ENCODE data around the gene SPG21.

SPG21 gene

DNA sequence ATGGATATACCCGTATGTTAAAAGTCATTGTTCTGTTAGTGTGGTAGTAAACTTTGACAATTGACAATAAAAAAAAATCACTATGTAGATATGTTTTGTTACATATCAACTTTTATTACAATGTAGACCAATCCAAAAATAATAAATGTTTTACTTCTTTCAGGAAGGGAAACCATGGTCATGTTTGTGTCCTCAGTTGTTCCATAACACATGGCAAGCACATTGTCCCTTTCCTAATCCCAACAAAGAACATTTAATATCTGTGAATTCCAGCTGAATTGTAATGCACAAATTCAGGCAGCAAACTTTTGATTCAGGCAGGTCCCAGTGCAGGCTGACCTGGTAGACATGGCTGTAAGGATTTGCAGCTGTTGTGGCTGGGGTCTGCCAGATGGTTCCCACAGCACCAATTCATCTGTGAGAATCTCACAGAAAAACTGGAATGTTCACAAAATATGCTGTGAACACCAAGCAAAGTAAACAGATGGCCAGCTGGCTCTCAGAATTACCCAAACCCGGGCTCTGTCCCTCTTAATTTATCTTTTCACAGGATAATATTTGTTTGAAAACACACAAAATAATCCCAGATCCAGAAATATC, 1.9 kb upstream of the SPG21 start:
- TF ChIP-seq ZNF701 (tag by site-specific recombination; IDR thresholded peaks at IDR 0.05) (no peak), ZBTB1 (tag by site-specific recombination; IDR thresholded peaks at IDR 0.05) (no peak), ZIC2 (tag by site-specific recombination; IDR thresholded peaks at IDR 0.05) (no peak), ZNF692 (tag by site-specific recombination; IDR thresholded peaks at IDR 0.05) (no peak), ZNF501 (tag by site-specific recombination; IDR thresholded peaks at IDR 0.05) (no peak), ZNF837 (tag by site-specific recombination; IDR thresholded peaks at IDR 0.05) (no peak), ZNF768 (tag by site-specific recombination; IDR thresholded peaks at IDR 0.05) (no peak), SCRT1 (tag by site-specific recombination; IDR thresholded peaks at IDR 0.05; ENCODE audit: borderline replicate concordance) (no peak), ZNF670 (tag by site-specific recombination; IDR thresholded peaks at IDR 0.05; ENCODE audit: low read depth) (no peak), ZNF560 (tag by site-specific recombination; IDR thresholded peaks at IDR 0.05; ENCODE audit: borderline replicate concordance) (no peak), ZNF426 (tag by site-specific recombination; IDR thresholded peaks at IDR 0.05) (no peak), ZNF404 (tag by site-specific recombination; IDR thresholded peaks at IDR 0.05) (no peak), SCRT2 (tag by site-specific recombination; IDR thresholded peaks at IDR 0.05) (no peak), ZNF341 (tag by site-specific recombination; IDR thresholded peaks at IDR 0.05; ENCODE audit: low read depth) (no peak), REST (tag by site-specific recombination; IDR thresholded peaks at IDR 0.05) (no peak), ZNF76 (tag by site-specific recombination; IDR thresholded peaks at IDR 0.05; ENCODE audit: borderline replicate concordance, low read depth) (no peak)
- TF ChIP-seq, protein P1, sequence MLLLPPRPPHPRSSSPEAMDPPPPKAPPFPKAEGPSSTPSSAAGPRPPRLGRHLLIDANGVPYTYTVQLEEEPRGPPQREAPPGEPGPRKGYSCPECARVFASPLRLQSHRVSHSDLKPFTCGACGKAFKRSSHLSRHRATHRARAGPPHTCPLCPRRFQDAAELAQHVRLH (tag by site-specific recombination; IDR thresholded peaks at IDR 0.05) = no peak
- CTCF ChIA-PET = no interaction called here
- Histone ChIP-seq H3K9me3 (ENCODE audit: control insufficient read depth, insufficient read depth, low read depth, low read length) (no peaks in the 10 kb centered on the region), H3K27ac (ENCODE audit: extremely low read depth, low read depth, low read length) (no peak overlapping the region), H3K4me3 (ENCODE audit: low read depth, low read length) (no peak overlapping the region), H3K36me3 (ENCODE audit: control insufficient read depth in 2 of 2, insufficient read depth in 1 of 2, low read length in 2 of 2) (no peaks in the 10 kb centered on the region), H3K4me1 (ENCODE audit: control insufficient read depth, insufficient read depth, low read length) (no peaks in the 10 kb centered on the region)
- POLR2A ChIA-PET = no interaction called here

- Histone ChIP-seq H3K4me3 (ENCODE audit: low read depth, low read length) (peak overlapping the region; percentile 95), H3K36me3 (ENCODE audit: control insufficient read depth in 2 of 2, insufficient read depth in 1 of 2, low read length in 2 of 2) (no peaks in the 10 kb centered on the region), H3K9me3 (ENCODE audit: control insufficient read depth, insufficient read depth, low read depth, low read length) (no peaks in the 10 kb centered on the region), H3K4me1 (ENCODE audit: control insufficient read depth, insufficient read depth, low read length) (no peaks in the 10 kb centered on the region), H3K27ac (ENCODE audit: extremely low read depth, low read depth, low read length) (no peak overlapping the region)
- POLR2A ChIA-PET = no interaction called here
- CTCF ChIA-PET = no interaction called here
- no peak for TF ChIP-seq ZNF514 (tag by site-specific recombination; IDR thresholded peaks at IDR 0.05)
- no peak for TF ChIP-seq ZFP3 (tag by site-specific recombination; IDR thresholded peaks at IDR 0.05; ENCODE audit: low read depth)
- TF ChIP-seq ZBTB11 (tag by site-specific recombination; conservative IDR thresholded peaks at IDR 0.05; ENCODE audit: low read depth) = peak; percentile 49; the same call in 1 of the 2 replicates
- 0 out of 2 replicates have a peak, but pooled peaks have one; percentile 14 for TF ChIP-seq KLF17 (tag by site-specific recombination; IDR thresholded peaks at IDR 0.05)
- TF ChIP-seq BCL11B (tag by site-specific recombination; IDR thresholded peaks at IDR 0.05; ENCODE audit: low read depth) = no peak
- TF ChIP-seq SP7 (tag by site-specific recombination; IDR thresholded peaks at IDR 0.05) = no peak; the same call in 1 of the 2 replicates
- peak; percentile 23; the same call in 1 of the 2 replicates for TF ChIP-seq KLF8 (tag by site-specific recombination; IDR thresholded peaks at IDR 0.05)
- TF ChIP-seq ZNF2 (tag by site-specific recombination; IDR thresholded peaks at IDR 0.05) = peak; percentile 22; the same call in 1 of the 2 replicates
- TF ChIP-seq ZBTB48 (tag by site-specific recombination; IDR thresholded peaks at IDR 0.05) = 0 out of 2 replicates have a peak, but pooled peaks have one; percentile 16
- no peak for TF ChIP-seq KLF9 (tag by site-specific recombination; IDR thresholded peaks at IDR 0.05; ENCODE audit: low read depth)
Observed at GRCh38 chr15:64990168-64990470, 405 bp upstream of the SPG21 start.
